Measurements from ENCODE around the gene GAD1.

DNA sequence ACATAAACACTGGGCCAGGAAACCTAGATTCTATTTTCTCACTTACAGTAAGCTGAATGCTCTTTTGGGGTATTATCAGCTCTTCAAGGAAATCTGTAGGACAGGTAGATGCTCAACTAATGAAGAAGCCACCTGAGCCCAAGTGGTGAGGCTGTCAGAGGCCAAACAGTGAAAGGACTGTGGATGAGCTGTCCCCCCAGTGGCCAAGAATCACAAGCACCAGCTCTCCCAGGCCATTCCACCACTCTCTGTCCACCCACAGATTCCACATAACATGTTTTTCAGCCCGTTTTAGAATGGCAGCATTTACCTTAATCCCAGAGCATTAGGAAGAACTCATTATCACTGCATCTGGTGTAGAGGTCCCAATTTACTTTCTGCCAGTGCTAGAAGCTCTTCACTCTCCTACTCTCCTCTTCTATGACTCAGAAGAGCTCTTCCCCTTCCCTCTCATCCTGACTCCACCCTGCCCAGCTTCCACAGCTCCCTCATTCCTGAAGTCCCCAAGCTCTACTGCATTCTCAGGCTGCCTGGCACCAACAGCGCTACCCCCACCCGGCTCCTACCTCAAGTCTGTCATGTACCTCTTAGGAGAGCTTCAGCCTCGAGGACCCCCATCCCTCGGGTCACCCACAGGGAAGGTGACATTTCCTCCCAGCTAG, 68.6 kb downstream of the GAD1 start:
- TF ChIP-seq EZH2phosphoT487 (IDR thresholded peaks at IDR 0.05; ENCODE audit: insufficient read depth, low read depth) (no peak), EZH2 (IDR thresholded peaks at IDR 0.05; ENCODE audit: insufficient read depth, poor library complexity, severe bottlenecking) (no peak)
